CD4-positive, alpha-beta T cell (primary cell): ENCODE results near the gene LRRC49. TPM values are rescaled to one million over a fixed set of nuclear protein-coding genes. Genes with fewer than 3 reads are reported as not detected.

Experiments used
- ATAC-seq: fragments of 200-7000 bp; cut with Tn5 transposase; one replicate; pipeline ENCODE4 v1.10.0; 2022; ENCODE audit warnings: mild to moderate bottlenecking; ENCODE audit not compliant: poor library complexity
- CTCF ChIA-PET: fragments of 350-600 bp; sonication (Branson Sonifier 250); formaldehyde crosslinking; loops from one replicate; lab custom pipeline; 2021; ENCODE audit warnings: antibody characterized with exemption, inconsistent platforms; lab: Charles Lee
- POLR2A ChIA-PET: fragments of 350-600 bp; sonication (Branson Sonifier 250); formaldehyde crosslinking; loops from one replicate; lab custom pipeline; 2021; ENCODE audit warnings: antibody characterized with exemption, inconsistent platforms; lab: Charles Lee
- DNase-seq, 14 experiments: peaks; one replicate each; pipeline ENCODE4 v3.0.0-alpha.2; 2013 to 2020; ENCODE audit warnings: mixed read lengths in 2 of 14
- H3K27ac ChIP-seq, 2 donors: one replicate each; pipeline versions ENCODE4 v1.5.1 to v1.7.0; 2013; ENCODE audit warnings: low read length in 2 of 2, low read depth in 1 of 2, mild to moderate bottlenecking in 1 of 2
- H3K27me3 ChIP-seq, 2 experiments: 1 replicate in 1 of 2; 2 replicates in 1 of 2; pipeline versions ENCODE4 v1.6.1 to v1.7.0; 2013; ENCODE audit warnings: low read length in 2 of 2, control low read depth in 1 of 2, mild to moderate bottlenecking in 1 of 2, moderate library complexity in 1 of 2; ENCODE audit not compliant: insufficient read depth in 2 of 2, control insufficient read depth in 1 of 2
- H3K36me3 ChIP-seq: one replicate; pipeline ENCODE4 v1.6.1; 2013; ENCODE audit warnings: low read length, control low read depth; ENCODE audit not compliant: insufficient read depth
- H3K4me1 ChIP-seq: one replicate; pipeline ENCODE4 v1.6.1; 2013; ENCODE audit warnings: low read length, control low read depth; ENCODE audit not compliant: insufficient read depth
- H3K4me3 ChIP-seq: one replicate; pipeline ENCODE4 v1.5.1; 2013; ENCODE audit warnings: mild to moderate bottlenecking, low read length, moderate library complexity
- H3K9me3 ChIP-seq, 2 experiments: 1 replicate in 1 of 2; 2 replicates in 1 of 2; pipeline versions ENCODE4 v1.6.1 to v1.7.0; 2013; ENCODE audit warnings: low read length in 2 of 2, mild to moderate bottlenecking in 2 of 2, control low read depth in 1 of 2, moderate library complexity in 1 of 2; ENCODE audit not compliant: control insufficient read depth in 1 of 2, insufficient read depth in 1 of 2
- H3K27ac Mint-ChIP-seq: one replicate; pipeline ENCODE4 v1.8.0; 2020; ENCODE audit warnings: mixed read lengths
- H3K27me3 Mint-ChIP-seq: one replicate; pipeline ENCODE4 v1.8.0; 2021; ENCODE audit warnings: mixed read lengths
- H3K36me3 Mint-ChIP-seq: one replicate; pipeline ENCODE4 v1.8.0; 2021; ENCODE audit warnings: low read depth, mixed read lengths
- H3K4me1 Mint-ChIP-seq: one replicate; pipeline ENCODE4 v1.8.0; 2021; ENCODE audit warnings: low read depth, mixed read lengths
- H3K4me3 Mint-ChIP-seq: one replicate; pipeline ENCODE4 v1.8.0; 2020; ENCODE audit warnings: mild to moderate bottlenecking, mixed read lengths
- H3K9me3 Mint-ChIP-seq: one replicate; pipeline ENCODE4 v1.8.0; 2020; ENCODE audit warnings: mixed read lengths
- intact Hi-C, 2 experiments: fragments of 100-400 bp; cut with DNase I in 1 of 2; cut with micrococcal nuclease in 1 of 2; formaldehyde crosslinking; loops; one replicate each; pipeline versions ENCODE4 v1.15.1 to v1.9.0; 2023 to 2025; cut with DNase I, micrococcal nuclease
- total RNA-seq, 174 experiments: library from RNA in 2 of 174; stranded (reverse) in 2 of 174; gene quantifications; one replicate each; pipeline ENCODE4 v1.2.3 and lab custom pipeline; 2021 to 2026
- TF ChIP-seq, protein P1 (sequence below): fragments of 200-600 bp; IDR thresholded peaks from one replicate; pipeline ENCODE4 v1.8.0; 2022; ENCODE audit warnings: antibody characterized with exemption, mild to moderate bottlenecking

The LRRC49 gene
- total RNA-seq, 2 experiments from 2014 or later: 0.39 to 0.49 TPM

DNA sequence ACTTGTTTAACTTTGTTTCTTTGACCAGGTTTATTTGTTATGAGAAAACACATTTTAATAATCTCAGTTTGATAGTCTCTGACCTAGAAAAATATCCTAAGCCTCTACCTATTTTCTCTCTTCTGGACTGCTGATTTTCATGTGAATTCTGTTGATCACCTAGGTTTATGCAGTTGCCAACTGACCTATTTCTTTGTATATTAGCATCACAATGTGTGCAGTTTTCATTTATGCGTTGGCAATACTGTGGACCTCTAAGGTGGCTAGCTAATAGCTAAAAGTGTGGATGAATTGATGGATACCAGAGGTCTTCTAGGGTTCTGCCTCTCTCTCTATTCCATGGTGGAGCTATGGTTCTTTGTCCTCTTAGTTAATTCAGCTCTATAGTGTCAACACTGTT lies 72.1 kb downstream of the LRRC49 start:
- Mint-ChIP-seq H3K4me1 (no peaks in the 10 kb centered on the region), H3K9me3 (peaks cover 2% of the 10 kb centered on the region)

DNA sequence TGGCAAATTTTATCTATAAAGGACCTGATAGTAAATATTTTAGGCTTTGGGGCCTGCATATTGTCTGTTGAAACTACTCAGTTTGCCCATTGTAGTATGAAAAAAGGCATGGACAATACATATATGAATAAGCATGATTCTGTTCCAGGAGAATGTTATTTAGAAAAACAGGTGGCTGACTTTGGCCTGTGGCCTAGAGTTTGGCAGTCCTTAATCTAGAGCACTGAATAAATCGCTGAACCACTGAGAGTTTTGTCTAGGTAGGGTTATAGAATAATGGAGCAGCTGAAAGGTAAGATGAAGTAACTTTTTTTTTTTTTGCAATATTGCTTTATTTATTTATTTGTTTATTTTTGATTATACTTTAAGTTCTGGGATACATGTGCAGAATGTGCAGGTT lies 75.0 kb downstream of the LRRC49 start:
- CTCF ChIA-PET: interaction anchor here (1.0 kb wide), 1 partner anchor 36 kb away, joined by 3 read pairs; no protein-coding TSS in a partner anchor
- no peaks in the 10 kb centered on the region for H3K9me3 ChIP-seq

More for the DNA sequence above, 72.1 kb downstream of the LRRC49 start:
- Histone ChIP-seq H3K27ac (no peak overlapping the region), H3K4me3 (no peak overlapping the region), H3K36me3 (no peaks in the 10 kb centered on the region), H3K27me3 (no peaks in the 10 kb centered on the region), H3K9me3 (no peaks in the 10 kb centered on the region), H3K4me1 (no peaks in the 10 kb centered on the region)
- CTCF ChIA-PET: no interaction called here
- no peaks in the 10 kb centered on the region for H3K36me3 Mint-ChIP-seq
- peaks cover 13% of the 10 kb centered on the region for H3K27me3 Mint-ChIP-seq
- intact Hi-C loops: no loop called here
- H3K27ac Mint-ChIP-seq: no peak overlapping the region
- no peak for ATAC-seq
- DNase-seq: no peak
- no peak overlapping the region for H3K4me3 Mint-ChIP-seq
- POLR2A ChIA-PET: no interaction called here
- TF ChIP-seq, protein P1, sequence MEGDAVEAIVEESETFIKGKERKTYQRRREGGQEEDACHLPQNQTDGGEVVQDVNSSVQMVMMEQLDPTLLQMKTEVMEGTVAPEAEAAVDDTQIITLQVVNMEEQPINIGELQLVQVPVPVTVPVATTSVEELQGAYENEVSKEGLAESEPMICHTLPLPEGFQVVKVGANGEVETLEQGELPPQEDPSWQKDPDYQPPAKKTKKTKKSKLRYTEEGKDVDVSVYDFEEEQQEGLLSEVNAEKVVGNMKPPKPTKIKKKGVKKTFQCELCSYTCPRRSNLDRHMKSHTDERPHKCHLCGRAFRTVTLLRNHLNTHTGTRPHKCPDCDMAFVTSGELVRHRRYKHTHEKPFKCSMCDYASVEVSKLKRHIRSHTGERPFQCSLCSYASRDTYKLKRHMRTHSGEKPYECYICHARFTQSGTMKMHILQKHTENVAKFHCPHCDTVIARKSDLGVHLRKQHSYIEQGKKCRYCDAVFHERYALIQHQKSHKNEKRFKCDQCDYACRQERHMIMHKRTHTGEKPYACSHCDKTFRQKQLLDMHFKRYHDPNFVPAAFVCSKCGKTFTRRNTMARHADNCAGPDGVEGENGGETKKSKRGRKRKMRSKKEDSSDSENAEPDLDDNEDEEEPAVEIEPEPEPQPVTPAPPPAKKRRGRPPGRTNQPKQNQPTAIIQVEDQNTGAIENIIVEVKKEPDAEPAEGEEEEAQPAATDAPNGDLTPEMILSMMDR: no peak

DNA sequence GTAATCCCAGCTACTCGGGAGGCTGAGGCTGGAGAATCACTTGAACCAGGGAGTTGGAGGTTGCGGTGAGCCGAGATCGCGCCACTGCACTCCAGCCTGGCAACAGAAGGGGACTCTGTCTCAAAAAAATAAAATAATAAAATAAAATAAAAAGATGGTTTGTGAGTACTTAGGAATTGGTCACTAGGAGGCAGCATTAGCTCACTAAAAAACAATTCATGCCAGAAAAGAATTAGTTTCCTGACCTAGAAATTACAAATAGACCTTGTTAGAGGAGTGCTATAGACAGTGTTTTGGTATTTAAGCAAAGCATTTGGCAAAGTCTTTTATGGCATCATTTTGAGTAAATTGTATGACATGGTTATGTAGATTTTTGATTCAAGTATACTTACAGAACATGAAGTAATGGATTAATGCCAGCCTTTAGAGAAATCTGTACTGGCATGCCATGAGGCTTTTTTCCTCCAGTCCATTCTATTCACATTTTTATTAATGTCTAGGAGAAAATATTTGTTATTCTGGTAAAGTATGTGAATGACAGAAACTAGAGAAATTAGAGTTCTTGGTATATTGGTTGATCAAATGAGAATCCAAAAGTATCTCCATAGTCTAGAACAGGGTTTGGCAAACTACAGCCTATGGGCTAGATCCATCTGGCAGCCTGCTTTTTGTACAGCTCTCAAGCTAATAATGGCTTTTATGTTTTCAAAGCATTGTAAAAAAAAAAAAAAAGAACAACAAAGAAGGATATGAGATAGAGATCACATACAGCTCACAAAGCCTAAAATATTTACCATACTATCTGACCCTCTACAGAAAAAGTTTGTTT lies 81.6 kb downstream of the LRRC49 start:
- no peaks in the 10 kb centered on the region for H3K4me1 ChIP-seq
- H3K9me3 Mint-ChIP-seq: no peaks in the 10 kb centered on the region
- H3K27me3 ChIP-seq: no peaks in the 10 kb centered on the region
- ChIA-PET POLR2A (interaction anchor here (0.6 kb wide), 1 partner anchor 379 kb away, joined by 3 read pairs; no protein-coding TSS in a partner anchor), CTCF (no interaction called here)
- peaks cover 0 to 5% of the 10 kb centered on the region in 2 experiments for H3K9me3 ChIP-seq
- no peaks in the 10 kb centered on the region for H3K4me1 Mint-ChIP-seq
- no peak overlapping the region for H3K4me3 Mint-ChIP-seq
- peaks cover 16% of the 10 kb centered on the region for H3K27me3 Mint-ChIP-seq
- ATAC-seq (no peak), DNase-seq (peak in 2 of 14 experiments; percentile 1 to 3)
- H3K36me3 ChIP-seq: no peaks in the 10 kb centered on the region
- TF ChIP-seq, protein P1: no peak
- intact Hi-C loops: loop anchor here (10.0 kb wide), 1 partner anchor 471 kb away; no protein-coding TSS in a partner anchor
- H3K27ac ChIP-seq: no peak overlapping the region
- H3K4me3 ChIP-seq: no peak overlapping the region
- H3K27ac Mint-ChIP-seq: no peak overlapping the region
- no peaks in the 10 kb centered on the region for H3K36me3 Mint-ChIP-seq

More for the DNA sequence above, 75.0 kb downstream of the LRRC49 start:
- Mint-ChIP-seq H3K4me1 (no peaks in the 10 kb centered on the region), H3K36me3 (no peaks in the 10 kb centered on the region), H3K27ac (no peak overlapping the region), H3K4me3 (no peak overlapping the region), H3K9me3 (peaks cover 2% of the 10 kb centered on the region), H3K27me3 (peaks cover 11% of the 10 kb centered on the region)
- no peak for ATAC-seq
- H3K4me3 ChIP-seq: no peak overlapping the region
- H3K4me1 ChIP-seq: no peaks in the 10 kb centered on the region
- no peak for DNase-seq
- TF ChIP-seq, protein P1: no peak
- POLR2A ChIA-PET: no interaction called here
- intact Hi-C loops: no loop called here
- H3K27ac ChIP-seq: no peak overlapping the region
- H3K27me3 ChIP-seq: no peaks in the 10 kb centered on the region
- H3K36me3 ChIP-seq: no peaks in the 10 kb centered on the region
